Thyroid gland (tissue), 4 donors: ENCODE results near the gene C22orf15. TPM values are rescaled to one million over a fixed set of nuclear protein-coding genes. Genes with fewer than 3 reads are reported as not detected.

ENCODE experiments used
- DNase-seq, 2 donors: peaks; one replicate each; pipeline ENCODE4 v3.0.0-alpha.2; 2019
- H3K27ac ChIP-seq, 3 donors: fragments of 200-600 bp; sonication (generic); 1 replicate in 2 of 3; 2 replicates in 1 of 3; pipeline ENCODE4 v1.5.1; 2016 to 2019; ENCODE audit warnings: mild to moderate bottlenecking in 1 of 3, moderate library complexity in 1 of 3
- H3K27me3 ChIP-seq: fragments of 200-600 bp; sonication (generic); one replicate; pipeline ENCODE4 v1.5.1; 2019
- H3K36me3 ChIP-seq, 2 donors: fragments of 200-600 bp; sonication (generic); one replicate each; pipeline ENCODE4 v1.5.1; 2016 to 2019
- H3K4me1 ChIP-seq, 2 donors: fragments of 200-600 bp; sonication (generic); one replicate each; pipeline ENCODE4 v1.5.1; 2017 to 2019
- H3K4me3 ChIP-seq, 3 donors: fragments of 200-600 bp; sonication (generic); replicated peaks in 1 of 3; 1 replicate in 2 of 3; 2 replicates in 1 of 3; pipeline ENCODE4 v1.5.1; 2016; ENCODE audit warnings: mild to moderate bottlenecking in 1 of 3
- H3K9me3 ChIP-seq: fragments of 200-600 bp; sonication (generic); one replicate; pipeline ENCODE4 v1.5.1; 2017
- POLR2A ChIP-seq, 2 donors: fragments of 450-650 bp; IDR thresholded peaks; one replicate each; pipeline ENCODE4 v1.6.1; 2017; ENCODE audit warnings: antibody characterized with exemption in 2 of 2, mild to moderate bottlenecking in 2 of 2, moderate library complexity in 1 of 2
- WGBS, 2 donors: methylation state at CpG; one replicate each; pipeline ENCODE4 v1.1.5; 2017; 5-methylcytosine and 5-hydroxymethylcytosine counted together
- intact Hi-C: fragments of 100-400 bp; cut with DNase I; formaldehyde crosslinking; loops from one replicate; pipeline ENCODE4 v1.15.1; 2023
- total RNA-seq, 4 donors: library from RNA; depleted of rRNA; stranded (reverse); fragments of >200 nt; gene quantifications; one replicate each; pipeline ENCODE4 v1.2.3, GENCODE V29; 2016
- TF ChIP-seq, protein P1 (sequence below), 6 experiments: fragments of 200-600 bp in 3 of 6; fragments of 450-650 bp in 3 of 6; sonication (generic) in 3 of 6; IDR thresholded peaks; one replicate each; pipeline ENCODE4 v1.5.1; 2016 to 2019; ENCODE audit warnings: antibody characterized with exemption in 6 of 6, mild to moderate bottlenecking in 2 of 6, inconsistent platforms in 1 of 6, moderate library complexity in 1 of 6

C22orf15 gene
- total RNA-seq, 4 donors from 2014 or later = not detected

DNA sequence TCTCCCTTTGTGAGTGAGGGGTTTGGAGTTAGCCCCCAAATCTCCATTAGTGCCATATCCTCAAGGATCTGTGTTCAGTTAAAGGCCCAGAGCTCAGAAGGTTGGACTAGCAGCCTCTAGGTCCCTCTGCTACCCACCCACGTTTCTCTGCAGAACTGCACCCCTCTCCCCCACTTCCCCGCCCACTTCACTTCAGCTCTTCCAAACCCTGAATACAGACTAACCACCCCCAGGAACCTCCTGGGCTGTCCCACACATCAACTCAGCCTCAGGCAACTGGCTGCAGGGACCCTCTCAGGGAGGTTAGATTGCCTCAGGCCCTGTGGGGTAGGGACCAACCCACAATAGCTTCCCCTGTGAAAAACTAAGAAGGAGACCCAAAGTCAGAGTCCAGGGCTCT is 9.4 kb upstream of the C22orf15 start:
- H3K27me3 ChIP-seq = no peaks in the 10 kb centered on the region
- TF ChIP-seq POLR2A (IDR thresholded peaks at IDR 0.05) = no peak
- TF ChIP-seq, protein P1, sequence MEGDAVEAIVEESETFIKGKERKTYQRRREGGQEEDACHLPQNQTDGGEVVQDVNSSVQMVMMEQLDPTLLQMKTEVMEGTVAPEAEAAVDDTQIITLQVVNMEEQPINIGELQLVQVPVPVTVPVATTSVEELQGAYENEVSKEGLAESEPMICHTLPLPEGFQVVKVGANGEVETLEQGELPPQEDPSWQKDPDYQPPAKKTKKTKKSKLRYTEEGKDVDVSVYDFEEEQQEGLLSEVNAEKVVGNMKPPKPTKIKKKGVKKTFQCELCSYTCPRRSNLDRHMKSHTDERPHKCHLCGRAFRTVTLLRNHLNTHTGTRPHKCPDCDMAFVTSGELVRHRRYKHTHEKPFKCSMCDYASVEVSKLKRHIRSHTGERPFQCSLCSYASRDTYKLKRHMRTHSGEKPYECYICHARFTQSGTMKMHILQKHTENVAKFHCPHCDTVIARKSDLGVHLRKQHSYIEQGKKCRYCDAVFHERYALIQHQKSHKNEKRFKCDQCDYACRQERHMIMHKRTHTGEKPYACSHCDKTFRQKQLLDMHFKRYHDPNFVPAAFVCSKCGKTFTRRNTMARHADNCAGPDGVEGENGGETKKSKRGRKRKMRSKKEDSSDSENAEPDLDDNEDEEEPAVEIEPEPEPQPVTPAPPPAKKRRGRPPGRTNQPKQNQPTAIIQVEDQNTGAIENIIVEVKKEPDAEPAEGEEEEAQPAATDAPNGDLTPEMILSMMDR (IDR thresholded peaks at IDR 0.05) = no peak
- H3K4me1 ChIP-seq = peaks cover 5 to 9% of the 10 kb centered on the region in 2 donors
- intact Hi-C loops = no loop called here
- H3K27ac ChIP-seq = no peak overlapping the region
- DNase-seq = no peak
- no peak overlapping the region for H3K4me3 ChIP-seq
- 75 to 89% methylated on average over 2 of the region's 2 CpGs for WGBS, 2 donors
- no peaks in the 10 kb centered on the region for H3K36me3 ChIP-seq
- H3K9me3 ChIP-seq = no peaks in the 10 kb centered on the region

- 89 to 94% methylated on average over 14 of the region's 14 CpGs for WGBS, 2 donors
- Histone ChIP-seq H3K27ac (no peak within 1 kb of the TSS), H3K27me3 (no peaks in the 10 kb centered on the region), H3K9me3 (no peaks in the 10 kb centered on the region), H3K4me3 (no peak within 1 kb of the TSS), H3K36me3 (no peaks in the 10 kb centered on the region), H3K4me1 (peaks cover 5 to 9% of the 10 kb centered on the region in 2 donors)
- no peak for DNase-seq
- intact Hi-C loops = no loop called here
- TF ChIP-seq POLR2A (IDR thresholded peaks at IDR 0.05) = no peak
- TF ChIP-seq, protein P1 (IDR thresholded peaks at IDR 0.05) = no peak
These were observed 8.4 kb upstream of the C22orf15 start, which contains the start of gene VPREB3 for GRCh38 chr22:23754220-23754919. TSS of gene VPREB3 (minus strand) at chr22:23754425. CDS start at chr22:23754363, 62 bp downstream.

DNA sequence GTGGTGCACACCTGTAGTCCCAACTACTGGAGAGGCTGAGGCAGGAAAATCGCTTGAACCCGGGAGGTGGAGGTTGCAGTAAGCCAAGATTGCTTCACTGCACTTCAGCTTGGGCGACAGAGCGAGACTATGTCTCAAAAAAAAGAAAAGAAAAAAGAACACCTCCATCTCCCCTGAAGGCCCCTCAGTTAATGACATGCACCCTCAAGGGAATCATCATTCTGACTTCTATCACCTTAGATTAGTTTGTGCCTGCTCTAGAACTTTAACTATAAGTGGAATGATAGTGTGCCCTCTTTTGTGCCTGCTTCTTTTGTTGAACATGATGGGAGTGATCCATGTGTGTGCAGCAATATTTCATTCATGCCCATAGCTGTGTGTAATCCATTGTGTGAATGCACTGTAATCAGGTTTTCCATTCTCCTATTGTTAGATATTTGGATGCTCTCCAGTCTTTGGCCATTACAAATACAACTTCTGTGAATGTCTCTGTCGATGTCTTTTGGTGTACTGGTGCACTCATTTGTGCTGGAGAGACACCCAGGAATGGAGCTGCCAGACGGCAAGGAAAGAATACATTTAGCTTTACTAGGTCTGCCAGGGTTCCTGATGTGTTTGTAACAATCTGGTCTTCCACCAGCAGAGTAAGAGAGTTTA is 7.7 kb upstream of the C22orf15 start:
- Histone ChIP-seq H3K27ac (no peak overlapping the region), H3K9me3 (no peaks in the 10 kb centered on the region), H3K27me3 (no peaks in the 10 kb centered on the region), H3K36me3 (no peaks in the 10 kb centered on the region), H3K4me1 (peaks cover 0 to 4% of the 10 kb centered on the region in 2 donors), H3K4me3 (no peak overlapping the region)
- intact Hi-C loops = no loop called here
- no peak for DNase-seq
- WGBS, 2 donors = 62 to 69% methylated on average over 6 of the region's 6 CpGs
- no peak for TF ChIP-seq POLR2A (IDR thresholded peaks at IDR 0.05)
- TF ChIP-seq, protein P1 (IDR thresholded peaks at IDR 0.05) = no peak

GRCh38 chr22:23755711-23756110 is 7.1 kb upstream of the C22orf15 start:
- Histone ChIP-seq H3K9me3 (no peaks in the 10 kb centered on the region), H3K36me3 (no peaks in the 10 kb centered on the region), H3K4me3 (no peak overlapping the region), H3K27me3 (no peaks in the 10 kb centered on the region), H3K4me1 (no peaks in the 10 kb centered on the region), H3K27ac (no peak overlapping the region)
- DNase-seq = no peak
- TF ChIP-seq POLR2A (IDR thresholded peaks at IDR 0.05) = no peak
- TF ChIP-seq, protein P1 (IDR thresholded peaks at IDR 0.05) = no peak
- intact Hi-C loops = no loop called here
- 82 to 91% methylated on average over 8 of the region's 8 CpGs for WGBS, 2 donors

GRCh38 chr22:23756891-23757290 is 5.9 kb upstream of the C22orf15 start:
- intact Hi-C loops = no loop called here
- no peaks in the 10 kb centered on the region for H3K9me3 ChIP-seq
- no peak overlapping the region for H3K4me3 ChIP-seq
- WGBS, 2 donors = 64 to 80% methylated on average over 4 of the region's 4 CpGs
- no peaks in the 10 kb centered on the region for H3K4me1 ChIP-seq
- no peaks in the 10 kb centered on the region for H3K36me3 ChIP-seq
- DNase-seq = no peak
- TF ChIP-seq, protein P1 (IDR thresholded peaks at IDR 0.05) = no peak
- no peak for TF ChIP-seq POLR2A (IDR thresholded peaks at IDR 0.05)
- no peak overlapping the region for H3K27ac ChIP-seq
- no peaks in the 10 kb centered on the region for H3K27me3 ChIP-seq
